T-cell (primary cell): ENCODE measurements around the gene SSMEM1. TPM values are rescaled to one million over a fixed set of nuclear protein-coding genes. Genes with fewer than 3 reads are reported as not detected.
A peak's percentile ranks its signal among the peaks of the same experiment; 100 is the strongest.
"Not testable (repeated sequence)": the region's sequence is repeated elsewhere in the genome, so short reads cannot be mapped to it uniquely, and the experiment has no call there.

Experiments
- ATAC-seq, 4 experiments: fragments of 200-7000 bp in 3 of 4; fragments of 150-1000 bp in 1 of 4; cut with Tn5 transposase; replicated peaks in 1 of 4; 1 replicate in 3 of 4; 2 replicates in 1 of 4; pipeline ENCODE4 v1.10.0; 2021; ENCODE audit warnings: moderate library complexity in 3 of 4, mild to moderate bottlenecking in 2 of 4, moderate number of reproducible peaks in 1 of 4
- CTCF ChIA-PET, 2 donors: fragments of 300-600 bp; sonication (Branson Sonifier 250); formaldehyde crosslinking; loops; one replicate each; lab custom pipeline; 2022; ENCODE audit warnings: antibody characterized with exemption in 2 of 2; lab: Charles Lee
- POLR2A ChIA-PET, 2 donors: fragments of 300-600 bp; sonication (Branson Sonifier 250); formaldehyde crosslinking; loops; one replicate each; lab custom pipeline; 2022; ENCODE audit warnings: antibody characterized with exemption in 2 of 2; lab: Charles Lee
- DNase-seq, 35 experiments: peaks; one replicate each; pipeline versions ENCODE4 v3.0.0 to v3.0.0-alpha.2; 2013 to 2023
- H3K27ac ChIP-seq: one replicate; pipeline ENCODE4 v1.5.1; 2013; ENCODE audit warnings: low read length
- H3K27me3 ChIP-seq, 2 experiments: replicated peaks in 1 of 2; 1 replicate in 1 of 2; 2 replicates in 1 of 2; pipeline versions ENCODE4 v1.6.1 to v1.7.0; 2013; ENCODE audit warnings: low read length in 1 of 2, mixed read lengths in 1 of 2; ENCODE audit not compliant: control insufficient read depth in 2 of 2, insufficient read depth in 2 of 2; ENCODE audit errors: extremely low read depth in 1 of 2
- H3K36me3 ChIP-seq, 2 donors: 1 replicate in 1 of 2; 2 replicates in 1 of 2; pipeline versions ENCODE4 v1.6.1 to v1.7.0; 2013; ENCODE audit warnings: low read length in 1 of 2; ENCODE audit not compliant: control insufficient read depth in 2 of 2, insufficient read depth in 1 of 2; ENCODE audit errors: extremely low read depth in 1 of 2
- H3K4me1 ChIP-seq, 2 experiments: 1 replicate in 1 of 2; 2 replicates in 1 of 2; pipeline versions ENCODE4 v1.6.1 to v1.7.0; 2013; ENCODE audit warnings: low read length in 2 of 2, mixed read lengths in 1 of 2; ENCODE audit not compliant: insufficient read depth in 2 of 2, control insufficient read depth in 1 of 2; ENCODE audit errors: extremely low read depth in 1 of 2
- H3K4me3 ChIP-seq, 2 donors: 1 replicate in 1 of 2; 2 replicates in 1 of 2; pipeline versions ENCODE4 v1.5.1 to v1.7.0; 2013; ENCODE audit warnings: mild to moderate bottlenecking in 2 of 2, low read length in 1 of 2, moderate library complexity in 1 of 2; ENCODE audit not compliant: control insufficient read depth in 1 of 2; ENCODE audit errors: extremely low read depth in 1 of 2
- H3K9me3 ChIP-seq: 2 replicates; pipeline ENCODE4 v1.7.0; 2013
- H3K27ac Mint-ChIP-seq, 2 donors: one replicate each; pipeline ENCODE4 v1.8.0; 2020 to 2021; ENCODE audit warnings: mild to moderate bottlenecking in 2 of 2, mixed read lengths in 2 of 2
- H3K27me3 Mint-ChIP-seq, 2 donors: one replicate each; pipeline ENCODE4 v1.8.0; 2021 to 2022; ENCODE audit warnings: mixed read lengths in 2 of 2
- H3K36me3 Mint-ChIP-seq: one replicate; pipeline ENCODE4 v1.8.0; 2021; ENCODE audit warnings: mixed read lengths
- H3K4me1 Mint-ChIP-seq, 3 donors: one replicate each; pipeline ENCODE4 v1.8.0; 2020 to 2022; ENCODE audit warnings: mixed read lengths in 3 of 3, mild to moderate bottlenecking in 1 of 3
- H3K4me3 Mint-ChIP-seq, 3 donors: one replicate each; pipeline ENCODE4 v1.8.0; 2020 to 2022; ENCODE audit warnings: mild to moderate bottlenecking in 3 of 3, mixed read lengths in 3 of 3, moderate library complexity in 3 of 3
- H3K9me3 Mint-ChIP-seq, 3 donors: one replicate each; pipeline ENCODE4 v1.8.0; 2020 to 2022; ENCODE audit warnings: mixed read lengths in 3 of 3
- WGBS: methylation state at CpG from one replicate; pipeline ENCODE4 v1.1.5; 2013; ENCODE audit warnings: missing lambda C conversion rate; ENCODE audit not compliant: insufficient coverage; 5-methylcytosine and 5-hydroxymethylcytosine counted together
- total RNA-seq, 35 experiments: library from RNA in 6 of 35; stranded (reverse) in 6 of 35; fragments of 120-200 nt in 1 of 35; gene quantifications; one replicate each; pipeline versions ENCODE4 v1.2.1 to v1.2.4 and lab custom pipeline; 2013 to 2026

SSMEM1 gene
- total RNA-seq, 5 donors from 2014 or later (not counting 1 experiment from before 2014, with no cell fraction given) = not detected

DNA sequence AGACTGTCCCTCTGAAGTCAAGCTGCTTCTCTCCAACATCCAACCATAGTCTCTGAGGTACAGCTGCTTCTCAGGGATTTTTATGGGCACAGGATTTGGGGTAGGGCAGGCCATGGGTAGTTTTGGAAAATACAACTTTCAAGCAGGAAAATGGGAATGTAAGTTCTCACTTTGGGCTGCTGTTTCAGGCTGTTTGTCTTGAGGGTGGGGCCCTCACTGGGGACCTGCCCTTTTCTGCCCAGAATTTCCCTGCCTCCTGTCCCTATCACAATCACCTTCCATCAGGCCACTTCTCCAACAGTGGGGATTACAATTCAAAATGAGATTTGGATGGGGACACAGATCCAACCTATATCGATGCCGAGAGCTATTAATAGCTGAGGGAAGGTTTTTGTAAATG is 24.5 kb downstream of the SSMEM1 start:
- ATAC-seq = no peak
- no peak for DNase-seq
- Mint-ChIP-seq H3K27me3 (peaks cover 6 to 11% of the 10 kb centered on the region in 2 donors), H3K4me3 (no peak overlapping the region), H3K4me1 (no peaks in the 10 kb centered on the region), H3K27ac (no peak overlapping the region), H3K36me3 (no peaks in the 10 kb centered on the region), H3K9me3 (no peaks in the 10 kb centered on the region)
- no CpG with 5 or more reads among the region's 2 CpGs for WGBS
- no peaks in the 10 kb centered on the region for H3K9me3 ChIP-seq
- CTCF ChIA-PET = no interaction called here
- POLR2A ChIA-PET = interaction anchor here in 1 of 2 donors (0.5 kb wide), 1 partner anchor 594 kb away, joined by 4 read pairs; no protein-coding TSS in a partner anchor
- no peak overlapping the region for H3K4me3 ChIP-seq
- H3K27ac ChIP-seq = no peak overlapping the region
- H3K36me3 ChIP-seq = no peaks in the 10 kb centered on the region
- H3K4me1 ChIP-seq = no peaks in the 10 kb centered on the region
- peaks cover 0 to 12% of the 10 kb centered on the region in 2 experiments for H3K27me3 ChIP-seq

GRCh38 chr7:130234078-130234477 is 26.4 kb downstream of the SSMEM1 start:
- Histone ChIP-seq H3K27ac (no peak overlapping the region), H3K4me3 (no peak overlapping the region), H3K9me3 (no peaks in the 10 kb centered on the region), H3K27me3 (peaks cover 0 to 12% of the 10 kb centered on the region in 2 experiments), H3K36me3 (no peaks in the 10 kb centered on the region), H3K4me1 (no peaks in the 10 kb centered on the region)
- ChIA-PET CTCF (no interaction called here), POLR2A (no interaction called here)
- Mint-ChIP-seq H3K4me3 (no peak overlapping the region), H3K9me3 (no peaks in the 10 kb centered on the region), H3K4me1 (no peaks in the 10 kb centered on the region), H3K27ac (no peak overlapping the region), H3K36me3 (no peaks in the 10 kb centered on the region), H3K27me3 (peaks cover 6 to 11% of the 10 kb centered on the region in 2 donors)
- DNase-seq (no peak), ATAC-seq (no peak)
- WGBS = 76% methylated on average over 2 of the region's 2 CpGs

GRCh38 chr7:130236361-130236760 is 28.7 kb downstream of the SSMEM1 start:
- H3K27ac ChIP-seq, POLR2A ChIA-PET, H3K4me1 Mint-ChIP-seq, H3K4me3 ChIP-seq, ATAC-seq, H3K27ac Mint-ChIP-seq, H3K4me1 ChIP-seq, DNase-seq, H3K4me3 Mint-ChIP-seq, H3K36me3 ChIP-seq, H3K9me3 ChIP-seq, H3K9me3 Mint-ChIP-seq, H3K36me3 Mint-ChIP-seq, H3K27me3 ChIP-seq: not testable (repeated sequence)
- CTCF ChIA-PET = interaction anchor here (0.6 to 0.7 kb wide), 2 partner anchors 592 to 1402 kb away, joined by 3 read pairs; no protein-coding TSS in a partner anchor
- peaks cover 3 to 11% of the 10 kb centered on the region in 2 donors for H3K27me3 Mint-ChIP-seq
- 64% methylated on average over 3 of the region's 4 CpGs for whole genome bisulfite sequencing

- Histone ChIP-seq H3K4me3 (no peak overlapping the region), H3K9me3 (no peaks in the 10 kb centered on the region), H3K27me3 (peaks cover 0 to 6% of the 10 kb centered on the region in 2 experiments), H3K27ac (no peak overlapping the region), H3K36me3 (no peaks in the 10 kb centered on the region), H3K4me1 (no peaks in the 10 kb centered on the region)
- ATAC-seq = no peak
- ChIA-PET CTCF (interaction anchor here (0.6 to 1.5 kb wide), 5 partner anchors 168 to 564 kb away, joined by 3 to 5 read pairs (median 5); no protein-coding TSS in a partner anchor), POLR2A (no interaction called here)
- Mint-ChIP-seq H3K4me1 (peaks cover 0 to 7% (median 0%) of the 10 kb centered on the region in 3 donors), H3K36me3 (no peaks in the 10 kb centered on the region), H3K9me3 (no peaks in the 10 kb centered on the region), H3K4me3 (no peak overlapping the region), H3K27ac (no peak overlapping the region), H3K27me3 (peaks cover 0 to 13% of the 10 kb centered on the region in 2 donors)
- WGBS = no CpG with 5 or more reads among the region's 1 CpG
- no peak for DNase-seq
Measured at GRCh38 chr7:130240240-130240639, 32.6 kb downstream of the SSMEM1 start.

- Histone ChIP-seq H3K4me1 (no peaks in the 10 kb centered on the region), H3K27me3 (peaks cover 0 to 3% of the 10 kb centered on the region in 2 experiments), H3K9me3 (no peaks in the 10 kb centered on the region), H3K36me3 (no peaks in the 10 kb centered on the region), H3K4me3 (no peak overlapping the region), H3K27ac (no peak overlapping the region)
- Mint-ChIP-seq H3K4me1 (peaks cover 0 to 7% (median 0%) of the 10 kb centered on the region in 3 donors), H3K27ac (no peak overlapping the region), H3K9me3 (peaks cover 0 to 2% (median 0%) of the 10 kb centered on the region in 3 donors), H3K27me3 (peaks cover 0 to 5% of the 10 kb centered on the region in 2 donors), H3K36me3 (no peaks in the 10 kb centered on the region), H3K4me3 (no peak overlapping the region)
- 33% methylated on average over 1 of the region's 5 CpGs for WGBS
- ATAC-seq (peak; percentile 58 to 74 (median 70)), DNase-seq (peak in 33 of 35 experiments; percentile 14 to 70 (median 41))
- POLR2A ChIA-PET = no interaction called here
- CTCF ChIA-PET = interaction anchor here (1.1 to 2.8 kb wide), 5 partner anchors 169 to 590 kb away, joined by 3 to 30 read pairs (median 5); no protein-coding TSS in a partner anchor
Measured at GRCh38 chr7:130242198-130243014, 34.7 kb downstream of the SSMEM1 start.

DNA sequence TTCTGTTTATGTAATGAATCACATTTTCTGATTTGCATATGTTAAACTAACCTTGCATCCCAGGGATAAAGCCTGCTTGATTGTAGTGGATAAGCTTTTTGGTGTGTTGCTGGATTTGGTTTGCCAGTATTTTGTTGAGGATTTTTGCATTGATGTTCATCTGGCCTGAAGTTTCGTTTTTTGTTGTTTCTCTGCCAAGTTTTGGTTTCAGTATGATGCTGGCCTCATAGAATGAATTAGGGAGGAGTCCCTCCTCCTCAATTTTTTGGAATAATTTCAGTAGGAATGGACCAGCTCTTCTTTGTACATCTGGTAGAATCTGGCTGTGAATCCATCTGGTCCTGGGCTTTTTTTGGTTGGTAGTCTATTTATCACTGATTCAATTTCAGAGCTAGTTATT is 35.8 kb downstream of the SSMEM1 start:
- CTCF ChIA-PET = interaction anchor here (1.1 to 2.8 kb wide), 5 partner anchors 170 to 515 kb away, joined by 3 to 30 read pairs (median 5); no protein-coding TSS in a partner anchor
- H3K27me3 Mint-ChIP-seq, H3K27ac ChIP-seq, H3K4me3 ChIP-seq, H3K4me1 Mint-ChIP-seq, H3K4me3 Mint-ChIP-seq, H3K9me3 Mint-ChIP-seq, H3K36me3 ChIP-seq, H3K36me3 Mint-ChIP-seq, DNase-seq, H3K4me1 ChIP-seq, H3K9me3 ChIP-seq, ATAC-seq, POLR2A ChIA-PET, H3K27me3 ChIP-seq: not testable (repeated sequence)
- peak overlapping the region in 1 of 2 donors; percentile 23 for H3K27ac Mint-ChIP-seq
- no CpG with 5 or more reads among the region's 1 CpG for WGBS
